ENCODE measurements around the gene MAP2K6.

GRCh38 chr17:69516225-69516624 lies 101.7 kb downstream of the MAP2K6 start:
- TF ChIP-seq POLR2AphosphoS5 (IDR thresholded peaks at IDR 0.05; ENCODE audit: low read depth, low read length) (no peak), POLR2A (IDR thresholded peaks at IDR 0.05; ENCODE audit: low read depth, low read length) (no peak), TAF1 (IDR thresholded peaks at IDR 0.05; ENCODE audit: low read depth, low read length) (no peak), PAX5 (IDR thresholded peaks at IDR 0.05; ENCODE audit: insufficient read depth, low read length, severe bottlenecking) (no peak)

All from GM12891 (cell line).